Thyroid gland (tissue), 4 donors: ENCODE measurements around the gene MMP24. TPM values are rescaled to one million over a fixed set of nuclear protein-coding genes. Genes with fewer than 3 reads are reported as not detected.

Experiments
- DNase-seq, 2 donors: peaks; one replicate each; pipeline ENCODE4 v3.0.0-alpha.2; 2019
- H3K27ac ChIP-seq, 3 donors: fragments of 200-600 bp; sonication (generic); 1 replicate in 2 of 3; 2 replicates in 1 of 3; pipeline ENCODE4 v1.5.1; 2016 to 2019; ENCODE audit warnings: mild to moderate bottlenecking in 1 of 3, moderate library complexity in 1 of 3
- H3K27me3 ChIP-seq: fragments of 200-600 bp; sonication (generic); one replicate; pipeline ENCODE4 v1.5.1; 2019
- H3K36me3 ChIP-seq, 2 donors: fragments of 200-600 bp; sonication (generic); one replicate each; pipeline ENCODE4 v1.5.1; 2016 to 2019
- H3K4me1 ChIP-seq, 2 donors: fragments of 200-600 bp; sonication (generic); one replicate each; pipeline ENCODE4 v1.5.1; 2017 to 2019
- H3K4me3 ChIP-seq, 3 donors: fragments of 200-600 bp; sonication (generic); replicated peaks in 1 of 3; 1 replicate in 2 of 3; 2 replicates in 1 of 3; pipeline ENCODE4 v1.5.1; 2016; ENCODE audit warnings: mild to moderate bottlenecking in 1 of 3
- H3K9me3 ChIP-seq: fragments of 200-600 bp; sonication (generic); one replicate; pipeline ENCODE4 v1.5.1; 2017
- POLR2A ChIP-seq, 2 donors: fragments of 450-650 bp; IDR thresholded peaks; one replicate each; pipeline ENCODE4 v1.6.1; 2017; ENCODE audit warnings: antibody characterized with exemption in 2 of 2, mild to moderate bottlenecking in 2 of 2, moderate library complexity in 1 of 2
- WGBS, 2 donors: methylation state at CpG; one replicate each; pipeline ENCODE4 v1.1.5; 2017; 5-methylcytosine and 5-hydroxymethylcytosine counted together
- intact Hi-C: fragments of 100-400 bp; cut with DNase I; formaldehyde crosslinking; loops from one replicate; pipeline ENCODE4 v1.15.1; 2023
- total RNA-seq, 4 donors: library from RNA; depleted of rRNA; stranded (reverse); fragments of >200 nt; gene quantifications; one replicate each; pipeline ENCODE4 v1.2.3, GENCODE V29; 2016
- TF ChIP-seq, protein P1 (sequence below), 6 experiments: fragments of 200-600 bp in 3 of 6; fragments of 450-650 bp in 3 of 6; sonication (generic) in 3 of 6; IDR thresholded peaks; one replicate each; pipeline ENCODE4 v1.5.1; 2016 to 2019; ENCODE audit warnings: antibody characterized with exemption in 6 of 6, mild to moderate bottlenecking in 2 of 6, inconsistent platforms in 1 of 6, moderate library complexity in 1 of 6

MMP24 gene
- total RNA-seq, 4 donors from 2014 or later: 0.67 to 1.6 (median 0.92) TPM

DNA sequence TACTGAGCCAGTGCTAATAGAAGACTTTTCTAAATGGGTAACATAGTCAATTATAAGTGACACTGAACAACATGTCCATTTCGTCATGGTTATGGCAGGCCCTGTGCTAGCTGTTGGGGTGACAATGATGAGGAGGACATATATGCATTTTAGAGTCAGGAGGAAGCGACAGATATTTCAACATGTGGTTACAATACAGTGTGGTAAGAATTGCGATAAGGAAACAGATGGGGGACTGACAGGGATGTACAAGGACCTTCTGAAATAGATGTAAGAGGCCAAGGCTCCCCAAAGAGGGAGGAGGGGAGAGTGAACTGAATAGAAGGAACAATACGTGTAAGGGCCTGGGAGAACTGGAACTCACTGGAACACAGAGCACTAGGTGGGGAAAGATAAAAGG, 11.7 kb downstream of the MMP24 start:
- H3K9me3 ChIP-seq: no peaks in the 10 kb centered on the region
- DNase-seq: no peak
- H3K36me3 ChIP-seq: no peaks in the 10 kb centered on the region
- 96 to 98% methylated on average over 4 of the region's 4 CpGs for WGBS, 2 donors
- no peaks in the 10 kb centered on the region for H3K27me3 ChIP-seq
- no peak overlapping the region for H3K4me3 ChIP-seq
- intact Hi-C loops: no loop called here
- no peak overlapping the region for H3K27ac ChIP-seq
- H3K4me1 ChIP-seq: no peaks in the 10 kb centered on the region
- TF ChIP-seq POLR2A (IDR thresholded peaks at IDR 0.05): no peak
- TF ChIP-seq, protein P1, sequence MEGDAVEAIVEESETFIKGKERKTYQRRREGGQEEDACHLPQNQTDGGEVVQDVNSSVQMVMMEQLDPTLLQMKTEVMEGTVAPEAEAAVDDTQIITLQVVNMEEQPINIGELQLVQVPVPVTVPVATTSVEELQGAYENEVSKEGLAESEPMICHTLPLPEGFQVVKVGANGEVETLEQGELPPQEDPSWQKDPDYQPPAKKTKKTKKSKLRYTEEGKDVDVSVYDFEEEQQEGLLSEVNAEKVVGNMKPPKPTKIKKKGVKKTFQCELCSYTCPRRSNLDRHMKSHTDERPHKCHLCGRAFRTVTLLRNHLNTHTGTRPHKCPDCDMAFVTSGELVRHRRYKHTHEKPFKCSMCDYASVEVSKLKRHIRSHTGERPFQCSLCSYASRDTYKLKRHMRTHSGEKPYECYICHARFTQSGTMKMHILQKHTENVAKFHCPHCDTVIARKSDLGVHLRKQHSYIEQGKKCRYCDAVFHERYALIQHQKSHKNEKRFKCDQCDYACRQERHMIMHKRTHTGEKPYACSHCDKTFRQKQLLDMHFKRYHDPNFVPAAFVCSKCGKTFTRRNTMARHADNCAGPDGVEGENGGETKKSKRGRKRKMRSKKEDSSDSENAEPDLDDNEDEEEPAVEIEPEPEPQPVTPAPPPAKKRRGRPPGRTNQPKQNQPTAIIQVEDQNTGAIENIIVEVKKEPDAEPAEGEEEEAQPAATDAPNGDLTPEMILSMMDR (IDR thresholded peaks at IDR 0.05): no peak

GRCh38 chr20:35238735-35239134, 12.2 kb downstream of the MMP24 start:
- no peaks in the 10 kb centered on the region for H3K27me3 ChIP-seq
- WGBS, 2 donors: 81 to 85% methylated on average over 5 of the region's 5 CpGs
- no peak for TF ChIP-seq POLR2A (IDR thresholded peaks at IDR 0.05)
- TF ChIP-seq, protein P1 (IDR thresholded peaks at IDR 0.05): no peak
- H3K9me3 ChIP-seq: no peaks in the 10 kb centered on the region
- no peak for DNase-seq
- no peaks in the 10 kb centered on the region for H3K4me1 ChIP-seq
- no peaks in the 10 kb centered on the region for H3K36me3 ChIP-seq
- H3K4me3 ChIP-seq: no peak overlapping the region
- H3K27ac ChIP-seq: no peak overlapping the region
- intact Hi-C loops: no loop called here

DNA sequence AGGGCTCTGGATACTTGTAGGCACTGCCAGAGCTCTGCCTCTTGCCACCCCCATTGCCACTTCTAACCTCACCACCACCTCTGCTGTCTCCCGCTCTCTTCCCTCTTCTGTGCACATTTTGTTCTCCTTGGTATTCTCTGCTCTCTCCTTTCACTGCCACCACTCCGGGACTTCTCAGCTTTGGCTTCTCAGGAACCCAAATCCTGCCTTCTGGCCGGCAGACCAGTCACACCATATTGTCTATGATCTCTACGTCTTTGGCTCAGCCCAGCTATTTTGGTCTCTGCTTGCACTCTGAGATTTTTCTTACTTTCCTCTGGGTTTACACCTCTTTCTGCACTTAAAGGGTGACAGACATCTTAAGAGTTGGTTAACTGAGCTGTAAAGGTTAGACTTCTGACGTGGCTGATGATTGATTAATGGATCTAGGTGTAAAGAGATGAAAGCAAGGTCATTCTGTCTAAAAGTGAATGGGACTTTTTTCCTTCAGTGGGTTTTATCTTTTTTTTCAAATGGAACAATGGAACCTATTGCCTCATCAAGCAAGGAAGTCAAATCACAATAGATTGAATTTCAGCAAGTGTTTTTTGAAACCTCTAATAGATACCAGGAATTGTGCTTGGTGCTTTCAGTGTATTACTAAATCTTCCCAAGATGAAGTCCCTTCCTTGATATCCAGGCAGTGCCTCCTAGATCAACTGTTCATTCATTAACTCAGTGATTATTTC, 13.8 kb downstream of the MMP24 start:
- Histone ChIP-seq H3K27me3 (no peaks in the 10 kb centered on the region), H3K4me1 (no peaks in the 10 kb centered on the region), H3K4me3 (no peak overlapping the region), H3K9me3 (no peaks in the 10 kb centered on the region), H3K36me3 (no peaks in the 10 kb centered on the region), H3K27ac (no peak overlapping the region)
- WGBS, 2 donors: 73 to 77% methylated on average over 5 of the region's 5 CpGs
- no peak for DNase-seq
- TF ChIP-seq, protein P1 (IDR thresholded peaks at IDR 0.05): no peak
- TF ChIP-seq POLR2A (IDR thresholded peaks at IDR 0.05): no peak
- intact Hi-C loops: no loop called here

GRCh38 chr20:35240811-35241293, 14.4 kb downstream of the MMP24 start:
- Histone ChIP-seq H3K27ac (no peak overlapping the region), H3K36me3 (no peaks in the 10 kb centered on the region), H3K9me3 (no peaks in the 10 kb centered on the region), H3K4me1 (no peaks in the 10 kb centered on the region), H3K27me3 (no peaks in the 10 kb centered on the region), H3K4me3 (no peak overlapping the region)
- intact Hi-C loops: no loop called here
- no peak for DNase-seq
- TF ChIP-seq, protein P1 (IDR thresholded peaks at IDR 0.05): no peak
- 90 to 94% methylated on average over 2 of the region's 2 CpGs for WGBS, 2 donors

DNA sequence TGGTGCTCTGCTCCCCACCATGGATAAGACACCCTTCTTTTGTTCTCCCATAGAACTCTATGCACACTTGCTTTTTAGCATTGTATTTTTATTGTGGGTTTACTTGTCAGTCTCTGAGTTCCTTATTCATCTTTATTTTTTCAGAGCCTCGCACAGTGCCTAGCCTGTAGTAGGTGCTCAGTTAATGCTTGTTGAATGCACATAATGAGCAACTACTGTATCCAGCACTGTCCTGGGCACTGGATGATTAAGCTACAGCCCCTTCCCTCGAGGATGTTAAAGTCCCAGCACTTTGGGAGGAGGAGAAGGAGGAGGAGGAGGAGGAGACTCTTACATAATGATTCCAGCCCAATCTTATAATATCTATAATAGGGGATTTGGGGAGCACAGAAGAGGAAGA, 16.8 kb downstream of the MMP24 start:
- Histone ChIP-seq H3K4me3 (no peak overlapping the region), H3K36me3 (no peaks in the 10 kb centered on the region), H3K27me3 (no peaks in the 10 kb centered on the region), H3K27ac (no peak overlapping the region), H3K4me1 (no peaks in the 10 kb centered on the region), H3K9me3 (no peaks in the 10 kb centered on the region)
- intact Hi-C loops: no loop called here
- 62 to 64% methylated on average over 2 of the region's 2 CpGs for WGBS, 2 donors
- TF ChIP-seq POLR2A (IDR thresholded peaks at IDR 0.05): no peak
- DNase-seq: no peak
